ENCODE data around the gene CCNL2. TPM values are rescaled to one million over a fixed set of nuclear protein-coding genes. Genes with fewer than 3 reads are reported as not detected.
A peak's percentile ranks its signal among the peaks of the same experiment; 100 is the strongest.

CCNL2 gene
- total and polyA plus RNA-seq, 2 of the 13 experiments (the other 11 are each of a cell fraction or from before 2014, with no cell fraction given) = 105 to 340 TPM

DNA sequence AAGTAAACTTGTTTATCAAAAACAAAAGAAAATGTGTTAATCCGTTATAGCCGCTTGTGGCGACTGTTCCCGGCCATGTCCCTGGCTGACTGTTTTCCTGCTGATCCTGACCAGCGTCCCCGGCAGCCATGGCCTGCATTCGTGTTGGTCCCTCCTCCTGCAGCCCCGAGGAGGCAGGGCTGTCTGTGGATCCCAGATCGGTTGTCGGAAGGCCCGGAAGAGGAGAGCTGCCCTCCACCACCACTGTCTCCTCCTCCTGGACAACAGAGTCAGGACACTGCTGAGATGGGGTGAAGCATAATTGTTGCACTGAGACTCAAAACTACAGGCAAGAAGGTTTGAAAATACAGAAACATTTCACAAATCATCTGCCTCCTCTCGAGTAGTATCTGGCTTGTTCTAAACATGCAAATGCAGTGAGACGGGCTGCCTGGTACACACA lies 37.1 kb downstream of the CCNL2 start (continued):
- no peak for TF ChIP-seq TBP (CRISPR knock-in tag; IDR thresholded peaks at IDR 0.05)
- no peak for TF ChIP-seq TP53 (CRISPR knock-in tag; conservative IDR thresholded peaks at IDR 0.05)
- TF ChIP-seq SPEN (CRISPR knock-in tag; IDR thresholded peaks at IDR 0.05; ENCODE audit: low read depth) = peak; percentile 65
- no peak for TF ChIP-seq ZNF382 (CRISPR knock-in tag; IDR thresholded peaks at IDR 0.05; ENCODE audit: borderline replicate concordance)
- TF ChIP-seq, protein P1, sequence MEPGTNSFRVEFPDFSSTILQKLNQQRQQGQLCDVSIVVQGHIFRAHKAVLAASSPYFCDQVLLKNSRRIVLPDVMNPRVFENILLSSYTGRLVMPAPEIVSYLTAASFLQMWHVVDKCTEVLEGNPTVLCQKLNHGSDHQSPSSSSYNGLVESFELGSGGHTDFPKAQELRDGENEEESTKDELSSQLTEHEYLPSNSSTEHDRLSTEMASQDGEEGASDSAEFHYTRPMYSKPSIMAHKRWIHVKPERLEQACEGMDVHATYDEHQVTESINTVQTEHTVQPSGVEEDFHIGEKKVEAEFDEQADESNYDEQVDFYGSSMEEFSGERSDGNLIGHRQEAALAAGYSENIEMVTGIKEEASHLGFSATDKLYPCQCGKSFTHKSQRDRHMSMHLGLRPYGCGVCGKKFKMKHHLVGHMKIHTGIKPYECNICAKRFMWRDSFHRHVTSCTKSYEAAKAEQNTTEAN (CRISPR knock-in tag; conservative IDR thresholded peaks at IDR 0.05) = no peak
- no peak for TF ChIP-seq PCBP1 (IDR thresholded peaks at IDR 0.05; ENCODE audit: borderline replicate concordance, low read depth, low read length)
- TF ChIP-seq DNMT3B (CRISPR knock-in tag; conservative IDR thresholded peaks at IDR 0.05) = no peak
- TF ChIP-seq ZBTB44 (CRISPR knock-in tag; IDR thresholded peaks at IDR 0.05) = no peak
- TF ChIP-seq DR1 (CRISPR knock-in tag; IDR thresholded peaks at IDR 0.05) = no peak
- no peak for TF ChIP-seq ZBTB8A (CRISPR knock-in tag; IDR thresholded peaks at IDR 0.05; ENCODE audit: borderline replicate concordance, low read depth)
- TF ChIP-seq ZZZ3 (CRISPR knock-in tag; IDR thresholded peaks at IDR 0.05; ENCODE audit: borderline replicate concordance) = no peak
- no peak for TF ChIP-seq ZNF496 (CRISPR knock-in tag; IDR thresholded peaks at IDR 0.05; ENCODE audit: insufficient replicate concordance)
- TF ChIP-seq, protein P2, sequence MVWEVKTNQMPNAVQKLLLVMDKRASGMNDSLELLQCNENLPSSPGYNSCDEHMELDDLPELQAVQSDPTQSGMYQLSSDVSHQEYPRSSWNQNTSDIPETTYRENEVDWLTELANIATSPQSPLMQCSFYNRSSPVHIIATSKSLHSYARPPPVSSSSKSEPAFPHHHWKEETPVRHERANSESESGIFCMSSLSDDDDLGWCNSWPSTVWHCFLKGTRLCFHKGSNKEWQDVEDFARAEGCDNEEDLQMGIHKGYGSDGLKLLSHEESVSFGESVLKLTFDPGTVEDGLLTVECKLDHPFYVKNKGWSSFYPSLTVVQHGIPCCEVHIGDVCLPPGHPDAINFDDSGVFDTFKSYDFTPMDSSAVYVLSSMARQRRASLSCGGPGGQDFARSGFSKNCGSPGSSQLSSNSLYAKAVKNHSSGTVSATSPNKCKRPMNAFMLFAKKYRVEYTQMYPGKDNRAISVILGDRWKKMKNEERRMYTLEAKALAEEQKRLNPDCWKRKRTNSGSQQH (CRISPR knock-in tag; IDR thresholded peaks at IDR 0.05; ENCODE audit: low read depth) = no peak
- TF ChIP-seq, protein P3, sequence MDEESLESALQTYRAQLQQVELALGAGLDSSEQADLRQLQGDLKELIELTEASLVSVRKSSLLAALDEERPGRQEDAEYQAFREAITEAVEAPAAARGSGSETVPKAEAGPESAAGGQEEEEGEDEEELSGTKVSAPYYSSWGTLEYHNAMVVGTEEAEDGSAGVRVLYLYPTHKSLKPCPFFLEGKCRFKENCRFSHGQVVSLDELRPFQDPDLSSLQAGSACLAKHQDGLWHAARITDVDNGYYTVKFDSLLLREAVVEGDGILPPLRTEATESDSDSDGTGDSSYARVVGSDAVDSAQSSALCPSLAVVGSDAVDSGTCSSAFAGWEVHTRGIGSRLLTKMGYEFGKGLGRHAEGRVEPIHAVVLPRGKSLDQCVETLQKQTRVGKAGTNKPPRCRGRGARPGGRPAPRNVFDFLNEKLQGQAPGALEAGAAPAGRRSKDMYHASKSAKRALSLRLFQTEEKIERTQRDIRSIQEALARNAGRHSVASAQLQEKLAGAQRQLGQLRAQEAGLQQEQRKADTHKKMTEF (CRISPR knock-in tag; IDR thresholded peaks at IDR 0.05) = peak; percentile 31; the same call in 1 of the 2 replicates
- TF ChIP-seq IRX3 (CRISPR knock-in tag; IDR thresholded peaks at IDR 0.05; ENCODE audit: borderline replicate concordance, low read depth) = no peak
- TF ChIP-seq EZH2 (conservative IDR thresholded peaks at IDR 0.05; ENCODE audit: low read depth, low read length) = no peak
- TF ChIP-seq, protein P4, sequence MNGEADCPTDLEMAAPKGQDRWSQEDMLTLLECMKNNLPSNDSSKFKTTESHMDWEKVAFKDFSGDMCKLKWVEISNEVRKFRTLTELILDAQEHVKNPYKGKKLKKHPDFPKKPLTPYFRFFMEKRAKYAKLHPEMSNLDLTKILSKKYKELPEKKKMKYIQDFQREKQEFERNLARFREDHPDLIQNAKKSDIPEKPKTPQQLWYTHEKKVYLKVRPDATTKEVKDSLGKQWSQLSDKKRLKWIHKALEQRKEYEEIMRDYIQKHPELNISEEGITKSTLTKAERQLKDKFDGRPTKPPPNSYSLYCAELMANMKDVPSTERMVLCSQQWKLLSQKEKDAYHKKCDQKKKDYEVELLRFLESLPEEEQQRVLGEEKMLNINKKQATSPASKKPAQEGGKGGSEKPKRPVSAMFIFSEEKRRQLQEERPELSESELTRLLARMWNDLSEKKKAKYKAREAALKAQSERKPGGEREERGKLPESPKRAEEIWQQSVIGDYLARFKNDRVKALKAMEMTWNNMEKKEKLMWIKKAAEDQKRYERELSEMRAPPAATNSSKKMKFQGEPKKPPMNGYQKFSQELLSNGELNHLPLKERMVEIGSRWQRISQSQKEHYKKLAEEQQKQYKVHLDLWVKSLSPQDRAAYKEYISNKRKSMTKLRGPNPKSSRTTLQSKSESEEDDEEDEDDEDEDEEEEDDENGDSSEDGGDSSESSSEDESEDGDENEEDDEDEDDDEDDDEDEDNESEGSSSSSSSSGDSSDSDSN (CRISPR knock-in tag; IDR thresholded peaks at IDR 0.05) = peak; percentile 90
- 0 out of 2 replicates have a peak, but pooled peaks have one; percentile 28 for TF ChIP-seq DPF2 (CRISPR knock-in tag; IDR thresholded peaks at IDR 0.05; ENCODE audit: borderline replicate concordance, low read depth)
- TF ChIP-seq FUBP1 (CRISPR knock-in tag; IDR thresholded peaks at IDR 0.05; ENCODE audit: borderline replicate concordance) = no peak
- no peak for TF ChIP-seq BRD4 (CRISPR knock-in tag; IDR thresholded peaks at IDR 0.05)
